GM12874 (cell line): Measurements from ENCODE around the gene PDE4B.

ENCODE experiments used
- TF ChIP-seq, protein P1 (sequence below): IDR thresholded peaks from 2 replicates; pipeline ENCODE4 v1.5.1; 2011; ENCODE audit warnings: low read depth, mild to moderate bottlenecking, control low read depth, low read length, moderate library complexity; ENCODE audit not compliant: insufficient read depth

PDE4B gene

DNA sequence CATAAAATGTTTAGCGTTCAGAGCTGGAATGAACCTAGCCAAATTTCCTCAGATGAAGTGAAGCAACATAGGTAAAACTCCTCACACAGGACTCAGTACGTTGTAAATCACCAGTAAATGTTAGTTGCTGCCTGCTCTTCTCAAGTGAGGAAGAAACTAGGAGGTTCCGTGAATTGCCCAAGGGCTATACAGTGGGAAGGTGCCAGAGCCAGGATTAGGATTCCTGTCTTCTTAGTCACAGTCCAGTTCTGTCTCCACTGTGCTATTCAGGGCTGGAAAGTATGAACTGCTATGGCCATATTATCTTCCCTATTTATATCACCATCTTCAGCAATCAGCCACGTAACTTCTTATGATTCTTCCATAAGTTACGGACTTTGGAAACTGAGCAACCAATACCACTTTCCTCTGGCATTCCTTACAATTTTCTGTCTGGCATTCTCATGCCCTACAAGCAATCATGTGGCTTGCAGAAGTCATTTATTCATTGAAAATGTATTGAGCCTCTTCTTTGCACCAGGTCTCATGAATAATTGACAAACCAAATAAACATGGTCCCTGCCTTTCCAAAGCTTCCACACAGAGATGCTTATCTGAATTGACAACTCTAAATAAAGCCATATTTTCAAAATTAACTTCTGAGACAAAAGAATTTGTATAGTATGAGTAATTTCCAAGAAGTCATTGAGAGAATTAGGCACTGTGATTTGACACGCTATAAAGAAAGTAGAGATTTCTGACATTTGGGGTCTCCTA is 469.7 kb downstream of the PDE4B start:
- TF ChIP-seq, protein P1, sequence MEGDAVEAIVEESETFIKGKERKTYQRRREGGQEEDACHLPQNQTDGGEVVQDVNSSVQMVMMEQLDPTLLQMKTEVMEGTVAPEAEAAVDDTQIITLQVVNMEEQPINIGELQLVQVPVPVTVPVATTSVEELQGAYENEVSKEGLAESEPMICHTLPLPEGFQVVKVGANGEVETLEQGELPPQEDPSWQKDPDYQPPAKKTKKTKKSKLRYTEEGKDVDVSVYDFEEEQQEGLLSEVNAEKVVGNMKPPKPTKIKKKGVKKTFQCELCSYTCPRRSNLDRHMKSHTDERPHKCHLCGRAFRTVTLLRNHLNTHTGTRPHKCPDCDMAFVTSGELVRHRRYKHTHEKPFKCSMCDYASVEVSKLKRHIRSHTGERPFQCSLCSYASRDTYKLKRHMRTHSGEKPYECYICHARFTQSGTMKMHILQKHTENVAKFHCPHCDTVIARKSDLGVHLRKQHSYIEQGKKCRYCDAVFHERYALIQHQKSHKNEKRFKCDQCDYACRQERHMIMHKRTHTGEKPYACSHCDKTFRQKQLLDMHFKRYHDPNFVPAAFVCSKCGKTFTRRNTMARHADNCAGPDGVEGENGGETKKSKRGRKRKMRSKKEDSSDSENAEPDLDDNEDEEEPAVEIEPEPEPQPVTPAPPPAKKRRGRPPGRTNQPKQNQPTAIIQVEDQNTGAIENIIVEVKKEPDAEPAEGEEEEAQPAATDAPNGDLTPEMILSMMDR = no peak

GRCh38 chr1:66265268-66265667 is 472.6 kb downstream of the PDE4B start:
- TF ChIP-seq, protein P1 = no peak

GRCh38 chr1:66265796-66266195 is 473.1 kb downstream of the PDE4B start:
- TF ChIP-seq, protein P1 = no peak

GRCh38 chr1:66266350-66266749 is 473.7 kb downstream of the PDE4B start:
- TF ChIP-seq, protein P1 = no peak

- TF ChIP-seq, protein P1 = no peak
These were observed 474.1 kb downstream of the PDE4B start for GRCh38 chr1:66266756-66267155.

DNA sequence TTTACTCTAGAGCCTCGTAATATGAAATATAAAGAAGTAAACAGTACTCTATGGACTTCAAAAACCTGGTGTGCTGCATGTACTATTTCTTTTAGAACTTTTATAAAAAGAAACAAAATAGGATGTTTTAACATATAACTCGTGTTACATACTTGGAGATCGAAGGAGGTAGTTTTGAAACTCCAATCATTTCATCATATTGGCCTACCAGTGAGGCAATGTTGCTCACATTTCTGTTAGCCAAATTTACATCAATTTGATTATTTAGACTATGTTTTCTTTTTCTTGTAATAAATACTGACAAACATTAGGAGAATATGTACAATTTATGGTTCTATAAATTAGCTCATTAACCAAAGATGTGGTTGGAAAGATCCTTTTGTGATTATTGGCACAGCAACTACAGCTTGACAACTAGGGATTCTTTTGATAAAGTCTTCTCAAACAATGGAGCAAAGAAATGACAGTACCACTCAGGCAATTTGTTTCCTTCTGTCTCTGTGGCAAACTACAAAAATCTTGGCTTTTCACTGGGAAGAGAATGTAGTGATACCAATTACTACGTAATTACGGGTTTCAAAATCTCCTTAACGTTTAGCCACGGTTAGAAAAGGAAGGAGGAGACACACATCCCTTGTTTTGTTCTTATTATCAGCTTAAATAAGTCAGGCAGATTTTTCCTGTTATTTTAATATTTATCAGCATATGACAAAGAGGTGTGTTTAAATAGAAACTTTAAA is 474.7 kb downstream of the PDE4B start:
- TF ChIP-seq, protein P1 = no peak

GRCh38 chr1:66269222-66269621 is 476.5 kb downstream of the PDE4B start:
- TF ChIP-seq, protein P1 = no peak
